ENCODE results near the gene AMBP. TPM values are rescaled to one million over a fixed set of nuclear protein-coding genes. Genes with fewer than 3 reads are reported as not detected.
"Not testable (repeated sequence)": the region's sequence is repeated elsewhere in the genome, so short reads cannot be mapped to it uniquely, and the experiment has no call there.

Gene AMBP
- total RNA-seq, 2 experiments from 2014 or later = not detected

DNA sequence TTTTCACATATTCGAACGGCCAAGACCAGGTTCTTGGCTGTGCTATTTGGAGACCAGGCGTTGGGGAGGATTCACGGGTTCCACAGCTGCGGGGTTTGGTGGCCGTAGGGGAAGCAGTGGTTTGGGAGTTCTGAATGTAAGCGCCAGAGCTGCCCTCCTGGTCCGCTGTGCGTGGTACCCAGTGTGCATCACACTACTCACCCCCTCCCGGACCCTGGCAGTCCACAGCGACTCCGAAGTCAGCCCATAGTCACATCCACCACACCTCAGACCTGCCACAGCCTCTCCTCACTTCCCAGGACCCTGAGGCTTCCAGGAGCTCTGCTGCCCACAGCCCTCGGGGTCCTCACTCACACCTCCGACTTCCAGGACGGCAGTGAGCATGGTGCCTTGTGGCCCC lies 26.8 kb downstream of the AMBP start:
- H3K4me1 Mint-ChIP-seq = no peaks in the 10 kb centered on the region
- H3K4me3 Mint-ChIP-seq = no peak overlapping the region
- no peak for DNase-seq
- H3K9me3 Mint-ChIP-seq = no peaks in the 10 kb centered on the region
- POLR2A ChIA-PET = no interaction called here
- no peak for ATAC-seq (ENCODE audit: low read depth)
- H3K27ac Mint-ChIP-seq = no peak overlapping the region
- H3K36me3 Mint-ChIP-seq = no peaks in the 10 kb centered on the region
- peaks cover 4% of the 10 kb centered on the region for H3K27me3 Mint-ChIP-seq

DNA sequence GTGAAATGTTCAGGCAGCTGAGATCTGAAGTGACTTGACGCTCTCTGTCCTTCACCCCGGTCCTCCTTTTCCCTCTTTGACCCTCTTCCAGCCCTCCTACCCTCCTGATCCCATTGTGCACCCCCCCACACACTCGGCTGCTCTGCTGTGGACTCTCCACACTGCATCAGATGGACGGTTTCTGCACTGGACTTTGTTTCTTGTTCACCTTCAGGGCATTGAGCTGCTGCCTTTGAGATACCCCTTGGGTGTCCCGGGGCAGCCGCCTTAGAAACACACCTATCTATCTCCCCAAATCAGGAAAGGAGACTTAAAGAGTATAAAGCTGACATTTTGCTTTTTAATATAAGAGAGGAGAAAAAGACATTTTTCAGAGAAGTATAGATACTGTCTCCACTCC lies 27.5 kb downstream of the AMBP start:
- no peak for DNase-seq

DNA sequence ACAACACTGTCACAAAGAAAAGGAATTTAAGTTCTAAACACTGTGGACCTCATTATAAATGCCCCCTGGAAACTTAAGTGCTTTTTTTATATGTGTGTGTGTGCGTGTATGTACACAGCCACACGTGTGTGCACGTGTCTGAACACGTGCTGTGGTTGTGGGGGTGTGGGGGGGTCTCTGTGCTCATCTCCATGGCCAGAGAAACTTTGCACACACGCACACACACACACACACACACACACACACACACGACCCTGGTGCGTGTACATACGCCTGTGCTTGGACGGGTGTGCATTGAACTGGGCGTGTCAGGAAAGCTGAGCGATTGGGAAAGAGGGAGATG lies 27.9 kb downstream of the AMBP start:
- Mint-ChIP-seq H3K27me3 (peaks cover 4% of the 10 kb centered on the region), H3K9me3 (no peaks in the 10 kb centered on the region), H3K4me1 (no peaks in the 10 kb centered on the region), H3K27ac (no peak overlapping the region), H3K36me3 (no peaks in the 10 kb centered on the region), H3K4me3 (no peak overlapping the region)
- no peak for DNase-seq
- ATAC-seq (ENCODE audit: low read depth) = no peak
- POLR2A ChIA-PET = no interaction called here

More for the DNA sequence above, 27.5 kb downstream of the AMBP start:
- POLR2A ChIA-PET = no interaction called here
- peaks cover 4% of the 10 kb centered on the region for H3K27me3 Mint-ChIP-seq
- no peaks in the 10 kb centered on the region for H3K4me1 Mint-ChIP-seq
- no peak overlapping the region for H3K4me3 Mint-ChIP-seq
- ATAC-seq (ENCODE audit: low read depth) = no peak
- no peak overlapping the region for H3K27ac Mint-ChIP-seq
- H3K36me3 Mint-ChIP-seq = no peaks in the 10 kb centered on the region
- H3K9me3 Mint-ChIP-seq = no peaks in the 10 kb centered on the region

DNA sequence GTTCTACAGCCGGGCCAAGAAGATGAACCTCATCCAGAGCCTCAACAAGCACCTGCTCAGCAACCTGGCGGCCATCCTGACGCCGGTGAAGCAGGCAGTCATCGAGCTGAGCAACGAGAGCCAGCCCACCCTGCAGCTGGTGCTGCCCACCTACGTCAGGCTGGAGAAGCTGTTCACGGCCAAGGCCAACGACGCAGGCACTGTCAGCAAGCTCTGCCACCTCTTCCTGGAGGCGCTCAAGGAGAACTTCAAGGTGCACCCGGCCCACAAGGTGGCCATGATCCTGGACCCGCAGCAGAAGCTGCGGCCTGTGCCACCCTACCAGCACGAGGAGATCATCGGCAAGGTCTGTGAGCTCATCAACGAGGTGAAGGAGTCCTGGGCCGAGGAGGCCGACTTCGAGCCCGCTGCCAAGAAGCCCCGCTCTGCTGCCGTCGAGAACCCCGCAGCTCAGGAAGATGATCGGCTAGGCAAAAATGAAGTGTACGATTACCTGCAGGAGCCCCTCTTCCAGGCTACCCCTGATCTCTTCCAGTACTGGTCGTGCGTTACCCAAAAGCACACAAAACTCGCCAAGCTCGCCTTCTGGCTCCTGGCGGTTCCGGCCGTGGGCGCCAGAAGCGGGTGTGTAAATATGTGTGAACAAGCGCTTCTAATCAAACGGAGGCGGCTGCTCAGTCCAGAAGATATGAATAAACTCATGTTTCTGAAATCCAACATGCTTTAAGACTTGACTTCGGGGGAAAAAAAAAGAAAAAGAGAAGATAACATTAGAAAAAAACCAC lies 28.5 kb downstream of the AMBP start:
- H3K4me1 Mint-ChIP-seq = no peaks in the 10 kb centered on the region
- H3K4me3 Mint-ChIP-seq = no peak overlapping the region
- peaks cover 4% of the 10 kb centered on the region for H3K27me3 Mint-ChIP-seq
- ATAC-seq (ENCODE audit: low read depth) = no peak
- no peaks in the 10 kb centered on the region for H3K36me3 Mint-ChIP-seq
- no peaks in the 10 kb centered on the region for H3K9me3 Mint-ChIP-seq
- POLR2A ChIA-PET = no interaction called here
- no peak for DNase-seq
- no peak overlapping the region for H3K27ac Mint-ChIP-seq

DNA sequence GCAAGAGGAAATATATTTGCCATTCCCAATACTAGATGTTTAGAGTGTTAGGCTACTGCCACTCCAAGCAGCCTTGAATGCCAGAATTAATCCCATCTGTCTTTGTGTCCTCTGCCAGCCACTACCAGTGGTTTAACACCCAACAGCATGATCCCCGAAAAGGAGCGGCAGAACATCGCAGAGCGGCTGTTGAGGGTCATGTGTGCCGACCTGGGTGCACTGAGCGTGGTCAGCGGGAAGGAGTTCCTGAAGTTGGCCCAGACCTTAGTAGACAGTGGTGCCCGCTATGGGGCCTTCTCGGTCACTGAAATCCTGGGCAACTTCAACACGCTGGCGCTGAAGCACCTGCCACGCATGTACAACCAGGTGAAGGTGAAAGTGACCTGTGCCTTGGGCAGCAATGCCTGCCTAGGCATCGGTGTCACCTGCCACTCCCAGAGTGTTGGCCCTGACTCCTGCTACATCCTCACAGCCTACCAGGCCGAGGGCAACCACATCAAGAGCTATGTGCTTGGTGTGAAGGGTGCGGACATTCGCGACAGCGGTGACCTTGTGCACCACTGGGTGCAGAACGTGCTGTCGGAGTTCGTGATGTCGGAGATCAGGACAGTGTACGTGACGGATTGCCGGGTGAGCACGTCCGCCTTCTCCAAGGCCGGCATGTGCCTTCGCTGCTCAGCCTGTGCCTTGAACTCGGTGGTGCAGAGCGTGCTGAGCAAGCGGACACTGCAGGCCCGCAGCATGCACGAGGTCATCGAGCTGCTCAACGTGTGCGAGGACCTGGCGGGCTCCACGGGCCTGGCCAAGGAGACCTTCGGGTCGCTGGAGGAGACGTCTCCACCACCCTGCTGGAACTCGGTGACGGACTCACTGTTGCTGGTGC lies 29.3 kb downstream of the AMBP start:
- Mint-ChIP-seq H3K27ac (no peak overlapping the region), H3K27me3 (peaks cover 11% of the 10 kb centered on the region), H3K4me1 (no peaks in the 10 kb centered on the region), H3K4me3 (no peak overlapping the region), H3K9me3 (no peaks in the 10 kb centered on the region), H3K36me3 (no peaks in the 10 kb centered on the region)
- POLR2A ChIA-PET = no interaction called here
- no peak for DNase-seq
- no peak for ATAC-seq (ENCODE audit: low read depth)

DNA sequence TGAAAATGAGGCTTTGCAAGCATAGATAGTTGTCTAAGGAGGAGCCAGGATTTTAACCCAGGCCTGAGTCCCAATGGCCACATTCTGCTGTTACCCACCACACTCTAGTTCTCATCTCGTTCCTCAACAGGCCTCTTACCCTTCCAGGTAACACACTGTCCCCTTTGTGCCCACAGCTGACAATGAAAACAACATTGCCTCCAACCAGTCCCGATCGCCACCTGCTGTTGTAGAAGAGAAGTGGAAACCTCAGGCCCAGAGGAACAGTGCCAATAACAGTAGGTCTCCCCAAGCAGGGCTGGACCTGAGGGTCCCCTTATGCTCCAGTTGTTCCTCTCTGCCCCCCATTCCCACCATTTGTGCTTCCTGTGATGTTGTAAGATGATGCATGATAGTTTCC lies 30.4 kb downstream of the AMBP start:
- H3K4me3 Mint-ChIP-seq = no peak overlapping the region
- no peak overlapping the region for H3K27ac Mint-ChIP-seq
- ATAC-seq (ENCODE audit: low read depth) (no peak), DNase-seq (no peak)
- peaks cover 11% of the 10 kb centered on the region for H3K27me3 Mint-ChIP-seq
- H3K9me3 Mint-ChIP-seq = no peaks in the 10 kb centered on the region
- no peaks in the 10 kb centered on the region for H3K4me1 Mint-ChIP-seq
- POLR2A ChIA-PET = no interaction called here
- H3K36me3 Mint-ChIP-seq = no peaks in the 10 kb centered on the region

DNA sequence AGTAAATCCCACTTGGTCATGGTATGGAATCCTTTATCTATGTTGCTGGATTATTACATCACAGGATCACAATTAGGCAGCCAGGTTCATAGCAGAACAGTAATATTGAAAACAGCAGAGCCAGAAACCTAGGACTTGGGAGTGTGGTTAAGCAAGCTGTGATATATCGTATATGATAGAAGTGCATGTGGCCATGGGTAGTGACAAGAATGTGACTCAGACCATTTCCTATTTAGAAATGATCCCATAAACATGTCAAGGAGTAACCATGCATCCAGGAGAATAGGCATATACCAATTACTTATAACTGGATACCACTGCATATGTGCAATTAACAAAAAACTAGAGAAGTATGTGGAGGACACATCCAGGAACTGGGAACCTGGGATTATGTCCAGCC lies 31.2 kb downstream of the AMBP start:
- no peak for ATAC-seq (ENCODE audit: low read depth)
- Mint-ChIP-seq H3K4me3 (no peak overlapping the region), H3K27me3 (peaks cover 13% of the 10 kb centered on the region), H3K36me3 (no peaks in the 10 kb centered on the region), H3K9me3 (no peaks in the 10 kb centered on the region), H3K4me1 (no peaks in the 10 kb centered on the region), H3K27ac (no peak overlapping the region)
- POLR2A ChIA-PET = no interaction called here
- no peak for DNase-seq

DNA sequence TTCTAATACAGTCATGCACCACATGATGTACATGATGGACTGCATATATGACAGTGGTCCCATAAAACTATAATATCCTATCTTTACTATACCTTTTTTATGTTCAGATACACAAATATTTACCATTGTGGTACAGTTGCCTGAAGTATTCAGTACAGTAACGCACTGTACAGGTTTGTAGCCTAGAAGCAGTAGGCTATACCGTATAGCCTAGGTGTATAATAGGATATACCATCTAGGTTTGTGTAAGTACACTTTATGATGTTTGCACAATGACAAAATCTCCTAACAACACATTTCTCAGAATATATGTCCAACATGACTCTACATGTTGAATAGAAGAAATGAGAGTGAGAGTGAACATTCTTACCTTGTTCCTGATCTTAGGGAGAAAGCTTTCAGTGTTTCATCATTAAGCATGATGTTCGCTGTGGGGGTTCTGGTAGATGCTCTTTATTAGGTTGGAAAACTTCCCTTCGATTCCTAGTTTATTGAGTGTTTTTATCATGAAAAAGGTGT lies 31.8 kb downstream of the AMBP start:
- POLR2A ChIA-PET = no interaction called here
- ATAC-seq (ENCODE audit: low read depth) (no peak), DNase-seq (no peak)
- H3K27ac Mint-ChIP-seq = no peak overlapping the region
- no peaks in the 10 kb centered on the region for H3K36me3 Mint-ChIP-seq
- peaks cover 13% of the 10 kb centered on the region for H3K27me3 Mint-ChIP-seq
- H3K4me1 Mint-ChIP-seq = no peaks in the 10 kb centered on the region
- H3K9me3 Mint-ChIP-seq = no peaks in the 10 kb centered on the region
- no peak overlapping the region for H3K4me3 Mint-ChIP-seq

DNA sequence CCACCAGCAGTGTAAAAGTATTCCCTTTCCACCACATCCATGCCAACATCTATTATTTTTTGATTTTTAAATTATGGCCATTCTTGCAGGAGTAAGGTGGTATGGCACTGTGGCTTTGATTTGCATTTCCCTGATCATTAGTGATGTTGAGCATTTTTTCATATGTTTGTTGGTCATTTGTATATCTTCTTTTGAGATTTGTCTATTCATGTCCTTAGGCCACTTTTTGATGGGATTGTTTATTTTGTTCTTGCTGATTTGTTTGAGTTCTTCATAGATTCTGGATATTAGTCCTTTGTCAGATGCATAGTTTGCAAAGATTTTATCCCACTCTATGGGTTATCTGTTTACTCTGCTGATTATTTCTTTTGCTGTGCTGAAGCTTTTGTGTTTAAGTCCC lies 34.4 kb downstream of the AMBP start:
- H3K27me3 Mint-ChIP-seq = peaks cover 13% of the 10 kb centered on the region
- DNase-seq; ATAC-seq (ENCODE audit: low read depth); H3K9me3 Mint-ChIP-seq; H3K36me3 Mint-ChIP-seq; H3K4me1 Mint-ChIP-seq; H3K27ac Mint-ChIP-seq; H3K4me3 Mint-ChIP-seq; POLR2A ChIA-PET: not testable (repeated sequence)

DNA sequence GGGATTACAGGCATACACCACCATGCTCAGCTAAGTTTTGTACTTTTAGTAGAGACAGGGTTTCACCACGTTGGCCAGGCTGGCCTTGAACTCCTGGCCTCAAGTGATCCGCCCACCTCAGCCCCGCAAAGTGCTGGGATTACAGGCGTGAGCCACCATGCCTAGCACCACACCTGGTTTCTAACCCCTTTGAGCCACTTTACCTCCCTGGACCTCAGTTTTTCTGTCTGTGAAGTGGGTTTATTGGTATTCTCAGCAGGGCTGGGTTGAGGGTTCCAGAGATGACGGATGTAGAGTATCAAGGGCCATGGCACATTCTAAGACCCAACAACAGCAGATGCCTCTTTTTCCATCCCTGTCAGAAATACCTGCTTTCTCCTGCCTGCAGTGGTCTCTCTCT lies 38.6 kb downstream of the AMBP start:
- no peaks in the 10 kb centered on the region for H3K4me1 Mint-ChIP-seq
- H3K9me3 Mint-ChIP-seq = no peaks in the 10 kb centered on the region
- no peak overlapping the region for H3K4me3 Mint-ChIP-seq
- peaks cover 7% of the 10 kb centered on the region for H3K27me3 Mint-ChIP-seq
- ATAC-seq (ENCODE audit: low read depth) = no peak
- POLR2A ChIA-PET = no interaction called here
- H3K36me3 Mint-ChIP-seq = no peaks in the 10 kb centered on the region
- DNase-seq = no peak
- no peak overlapping the region for H3K27ac Mint-ChIP-seq

DNA sequence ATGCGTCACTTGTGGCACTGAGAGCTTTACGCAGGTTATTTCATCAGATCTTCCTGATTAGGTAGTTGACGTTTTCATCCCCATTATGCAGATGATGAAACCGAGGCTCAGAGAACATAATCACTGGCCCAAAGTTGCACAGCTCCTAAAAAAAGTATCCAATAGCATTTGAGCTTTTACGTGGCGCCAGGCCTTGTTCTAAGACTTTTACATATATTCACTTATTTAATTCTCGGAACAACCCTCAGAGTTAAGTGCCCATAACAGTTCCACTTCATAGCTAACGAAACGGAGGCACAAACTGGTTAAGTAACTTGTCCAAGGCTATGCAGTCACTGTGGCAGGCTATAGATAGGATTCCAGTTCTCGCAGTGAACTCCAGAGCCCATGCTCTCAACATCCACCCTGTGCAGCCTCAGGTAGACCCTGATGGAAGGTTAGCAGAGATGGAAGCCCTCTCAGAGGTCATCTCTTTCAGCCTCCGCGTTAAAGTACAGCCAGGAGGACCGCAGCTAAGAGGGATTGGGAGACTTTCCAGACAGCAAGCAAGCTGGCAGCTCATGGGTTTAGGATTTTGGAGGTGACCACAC lies 39.3 kb downstream of the AMBP start:
- POLR2A ChIA-PET = interaction anchor here (0.6 kb wide), 1 partner anchor 545 kb away, joined by 3 read pairs; no protein-coding TSS in a partner anchor

DNA sequence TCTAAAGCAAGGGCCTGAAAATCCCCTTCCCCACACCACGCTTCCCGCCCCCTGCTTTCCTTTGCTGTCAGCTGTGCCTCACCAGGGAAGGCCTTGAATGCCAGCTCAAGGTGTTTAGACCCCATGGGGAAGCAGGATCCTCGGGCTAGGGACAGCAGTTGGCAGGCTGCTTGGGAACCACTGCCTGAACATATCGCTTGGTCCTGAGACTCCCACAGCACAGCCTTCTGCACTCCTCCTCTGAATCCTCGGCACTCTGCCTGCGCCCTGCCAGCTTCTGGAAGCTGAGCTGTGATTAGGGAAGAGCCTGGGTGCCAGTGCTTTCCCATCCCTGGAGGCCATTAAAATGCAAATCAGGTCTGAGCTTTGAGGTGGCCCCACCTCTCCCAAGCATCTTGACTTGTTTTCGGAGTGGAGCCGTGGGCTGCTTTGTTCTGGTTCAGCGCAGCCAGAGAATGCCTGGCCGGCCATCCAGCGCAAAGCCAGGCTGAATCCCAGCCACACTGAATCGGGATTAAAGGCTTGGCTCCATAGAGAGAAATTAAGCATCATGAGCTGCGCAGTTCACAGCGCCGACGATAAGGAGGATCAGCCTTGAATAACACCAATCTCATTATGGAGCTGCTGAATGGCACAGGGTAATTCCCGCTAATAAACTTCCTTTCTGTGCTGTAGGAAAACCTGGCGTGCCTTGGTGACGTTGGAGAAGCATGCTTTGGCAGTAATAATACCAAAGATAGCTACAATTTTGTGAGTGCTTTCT lies 40.0 kb downstream of the AMBP start:
- no peak overlapping the region for H3K4me3 Mint-ChIP-seq
- H3K4me1 Mint-ChIP-seq = no peaks in the 10 kb centered on the region
- ATAC-seq (ENCODE audit: low read depth) = no peak
- H3K36me3 Mint-ChIP-seq = no peaks in the 10 kb centered on the region
- POLR2A ChIA-PET = no interaction called here
- H3K27ac Mint-ChIP-seq = no peak overlapping the region
- peaks cover 2% of the 10 kb centered on the region for H3K27me3 Mint-ChIP-seq
- DNase-seq = no peak
- no peaks in the 10 kb centered on the region for H3K9me3 Mint-ChIP-seq

More for the DNA sequence above, 39.3 kb downstream of the AMBP start:
- H3K4me1 Mint-ChIP-seq = no peaks in the 10 kb centered on the region
- H3K4me3 Mint-ChIP-seq = no peak overlapping the region
- H3K27me3 Mint-ChIP-seq = peaks cover 2% of the 10 kb centered on the region
- no peaks in the 10 kb centered on the region for H3K36me3 Mint-ChIP-seq
- ATAC-seq (ENCODE audit: low read depth) (no peak), DNase-seq (no peak)
- no peaks in the 10 kb centered on the region for H3K9me3 Mint-ChIP-seq
- H3K27ac Mint-ChIP-seq = no peak overlapping the region

DNA sequence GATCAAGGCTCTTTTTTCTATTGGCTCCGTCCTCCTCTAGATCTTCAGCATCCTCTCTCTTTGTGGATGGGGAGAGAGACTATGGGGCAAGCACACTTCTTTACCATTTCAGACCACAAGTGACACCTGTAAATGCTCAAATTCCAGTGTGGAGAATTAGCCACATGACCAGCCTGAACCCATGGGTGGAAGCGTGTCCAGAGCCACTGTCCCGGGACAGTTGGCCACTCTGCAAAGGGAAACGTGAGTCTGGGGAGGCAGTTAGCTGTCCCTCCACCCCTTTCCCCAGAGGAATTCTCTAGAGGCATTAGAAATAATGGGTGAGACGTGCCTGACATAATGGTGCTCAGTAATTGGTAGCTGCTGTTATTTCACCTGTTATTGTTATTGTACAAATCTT lies 40.9 kb downstream of the AMBP start:
- ATAC-seq (ENCODE audit: low read depth) = no peak
- Mint-ChIP-seq H3K4me3 (no peak overlapping the region), H3K27ac (no peak overlapping the region), H3K27me3 (peaks cover 1% of the 10 kb centered on the region), H3K4me1 (no peaks in the 10 kb centered on the region), H3K36me3 (no peaks in the 10 kb centered on the region), H3K9me3 (no peaks in the 10 kb centered on the region)
- DNase-seq = no peak
- POLR2A ChIA-PET = no interaction called here

Data from activated naive CD8-positive, alpha-beta T cell treated with anti-CD3 and anti-CD28 coated beads, Interleukin-2, amount 10 ng/mL, durations not matched to agents 7 days and 5 days (primary cell).